ENCODE data around the gene BST2. TPM values are rescaled to one million over a fixed set of nuclear protein-coding genes. Genes with fewer than 3 reads are reported as not detected.

BST2 gene
- total and polyA plus RNA-seq, 2 of the 8 experiments (the other 6 are each of a cell fraction or from before 2014, with no cell fraction given), result 18.1 to 72.8 TPM

GRCh38 chr19:17445526-17446165, 40.2 kb upstream of the BST2 start:
- Histone ChIP-seq H3K23me2 (ENCODE audit: low read depth, low read length) (peaks cover 14% of the 10 kb centered on the region; the same call in 1 of the 2 replicates), H2BK5ac (ENCODE audit: low read depth, low read length) (no peak overlapping the region), H3K36me3 (ENCODE audit: control insufficient read depth in 2 of 4, insufficient read depth in 4 of 4, low read length in 3 of 4) (no peaks in the 10 kb centered on the region), H3K56ac (replicated peaks; ENCODE audit: insufficient read length, low read depth, low read length) (peak overlapping the region; percentile 94), H2AK5ac (ENCODE audit: low read depth, low read length) (no peak overlapping the region), H4K20me1 (replicated peaks in 1 of 2; ENCODE audit: control insufficient read depth in 1 of 2, insufficient read depth in 2 of 2, low read length in 2 of 2) (peaks cover 0 to 5% of the 10 kb centered on the region in 2 experiments), H2BK12ac (ENCODE audit: low read depth, low read length) (no peak overlapping the region), H3K9me3 (ENCODE audit: insufficient read depth in 2 of 2, low read depth in 1 of 2, low read length in 1 of 2) (peaks cover 0 to 4% of the 10 kb centered on the region in 2 experiments; a peak in 2 of 4 replicates), H2BK20ac (ENCODE audit: low read length) (no peak overlapping the region), H4K5ac (ENCODE audit: insufficient read length, low read depth, low read length) (no peak overlapping the region), H3K79me2 (ENCODE audit: control insufficient read depth in 1 of 2, insufficient read depth in 2 of 2, low read length in 2 of 2) (no peaks in the 10 kb centered on the region), H3K4me2 (ENCODE audit: insufficient read depth in 1 of 2, low read depth in 2 of 2, low read length in 2 of 2) (no peak overlapping the region), H2BK120ac (replicated peaks; ENCODE audit: low read depth, low read length) (no peak overlapping the region), H4K8ac (ENCODE audit: extremely low read depth, insufficient read depth, low read length) (no peak overlapping the region), H3K27ac (ENCODE audit: low read depth, low read length) (no peak overlapping the region), H3K14ac (ENCODE audit: insufficient read length) (no peak overlapping the region), H3K4me1 (replicated peaks in 1 of 4; ENCODE audit: control insufficient read depth in 3 of 4, insufficient read depth in 4 of 4, low read length in 3 of 4) (peaks cover 0 to 2% (median under 1%) of the 10 kb centered on the region in 4 experiments; a peak in 1 of 7 replicates), H2BK15ac (ENCODE audit: low read length) (no peak overlapping the region), H3K23ac (ENCODE audit: insufficient read length) (no peak overlapping the region), H4K91ac (replicated peaks; ENCODE audit: insufficient read length, low read length) (no peak overlapping the region), H3K4me3 (ENCODE audit: extremely low read depth in 1 of 4, insufficient read depth in 2 of 4, low read depth in 3 of 4, low read length in 4 of 4) (no peak overlapping the region), H3K18ac (ENCODE audit: extremely low read depth, low read length) (no peak overlapping the region), H3K9ac (replicated peaks in 1 of 4; ENCODE audit: extremely low read depth in 1 of 4, low read depth in 3 of 4, low read length in 3 of 4) (no peak overlapping the region), H2AFZ (ENCODE audit: low read length) (no peak overlapping the region), H3K4ac (replicated peaks; ENCODE audit: insufficient read length, low read depth, low read length) (no peak overlapping the region), H3K27me3 (replicated peaks in 1 of 4; ENCODE audit: control insufficient read depth in 3 of 4, extremely low read depth in 1 of 4, insufficient read depth in 3 of 4, low read length in 3 of 4) (peaks cover 0 to 16% (median 10%) of the 10 kb centered on the region in 4 experiments; a peak in 6 of 7 replicates), H3K79me1 (ENCODE audit: low read depth, low read length) (no peaks in the 10 kb centered on the region)
- TF ChIP-seq GTF2F1 (IDR thresholded peaks at IDR 0.05; ENCODE audit: borderline replicate concordance, low read depth, low read length) (no peak), POLR2A (IDR thresholded peaks at IDR 0.05; ENCODE audit: control extremely low read depth in 1 of 2, low read depth in 2 of 2, low read length in 2 of 2) (no peak), KDM5A (IDR thresholded peaks at IDR 0.05; ENCODE audit: low read length) (no peak)
- POLR2A ChIA-PET (ENCODE audit: partially characterized antibody), result no interaction called here
- WGBS, 2 experiments (ENCODE audit: extremely low coverage in 1 of 2, insufficient coverage in 1 of 2, insufficient read length in 1 of 2, insufficient replicate concordance in 2 of 2, low coverage in 1 of 2, low lambda C conversion rate in 2 of 2, missing lambda C conversion rate in 1 of 2), result 92% methylated on average over 1 of the region's 1 CpG; no CpG with 5 or more reads in 1 of the 2 experiments
- CTCF ChIA-PET (ENCODE audit: partially characterized antibody), result interaction anchor here (0.9 to 1.3 kb wide), 2 partner anchors 9 to 26 kb away, joined by 3 read pairs; partner anchors contain the start of gene MVB12A
- DNase-seq (ENCODE audit: low read depth in 1 of 2, low spot score in 2 of 2) (no peak), FAIRE-seq (no peak)

All from H1 (cell line).